GM21825 (cell line): ENCODE results near the gene WFS1.

Experiments used
- ATAC-seq: cut with Tn5 transposase; IDR thresholded peaks from one replicate; pipeline ENCODE4 v1.9.1; 2021; ENCODE audit warnings: mild to moderate bottlenecking, moderate library complexity; ENCODE audit not compliant: unreplicated experiment

WFS1 gene

GRCh38 chr4:6352031-6352692 is 82.5 kb downstream of the WFS1 start:
- ATAC-seq: no peak
